Sigmoid colon (tissue), 3 donors: ENCODE measurements around the gene FHAD1.

Experiments
- POLR2A ChIP-seq, 2 donors: fragments of 450-650 bp; IDR thresholded peaks; one replicate each; pipeline ENCODE4 v1.6.1; 2016; ENCODE audit warnings: antibody characterized with exemption in 2 of 2, mild to moderate bottlenecking in 2 of 2, moderate library complexity in 2 of 2
- TF ChIP-seq, protein P1 (sequence below), 4 experiments: fragments of 450-650 bp in 3 of 4; fragments of 200-600 bp in 1 of 4; IDR thresholded peaks; one replicate each; pipeline ENCODE4 v1.5.1; 2016 to 2019; ENCODE audit warnings: antibody characterized with exemption in 4 of 4, mild to moderate bottlenecking in 3 of 4, moderate library complexity in 2 of 4

DNA sequence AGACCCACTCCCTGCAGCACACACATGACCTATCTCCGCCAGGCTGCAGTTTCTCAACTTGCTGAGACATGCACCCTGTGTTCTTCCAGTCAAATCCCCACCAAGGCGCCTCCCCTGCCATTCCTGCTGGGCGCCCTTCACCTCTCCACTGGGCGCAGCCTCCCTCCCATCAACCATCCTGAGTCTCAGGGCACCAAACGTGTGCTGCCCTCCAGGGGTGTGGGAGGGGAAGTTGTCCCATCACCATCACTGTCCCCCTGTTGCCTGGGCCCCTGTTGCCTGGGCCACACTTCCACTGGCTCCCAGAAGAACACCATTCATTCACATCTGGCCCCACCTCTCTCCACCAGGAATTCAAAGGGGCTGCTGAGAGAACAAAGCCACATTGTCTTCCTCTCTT is 117.7 kb downstream of the FHAD1 start:
- TF ChIP-seq, protein P1, sequence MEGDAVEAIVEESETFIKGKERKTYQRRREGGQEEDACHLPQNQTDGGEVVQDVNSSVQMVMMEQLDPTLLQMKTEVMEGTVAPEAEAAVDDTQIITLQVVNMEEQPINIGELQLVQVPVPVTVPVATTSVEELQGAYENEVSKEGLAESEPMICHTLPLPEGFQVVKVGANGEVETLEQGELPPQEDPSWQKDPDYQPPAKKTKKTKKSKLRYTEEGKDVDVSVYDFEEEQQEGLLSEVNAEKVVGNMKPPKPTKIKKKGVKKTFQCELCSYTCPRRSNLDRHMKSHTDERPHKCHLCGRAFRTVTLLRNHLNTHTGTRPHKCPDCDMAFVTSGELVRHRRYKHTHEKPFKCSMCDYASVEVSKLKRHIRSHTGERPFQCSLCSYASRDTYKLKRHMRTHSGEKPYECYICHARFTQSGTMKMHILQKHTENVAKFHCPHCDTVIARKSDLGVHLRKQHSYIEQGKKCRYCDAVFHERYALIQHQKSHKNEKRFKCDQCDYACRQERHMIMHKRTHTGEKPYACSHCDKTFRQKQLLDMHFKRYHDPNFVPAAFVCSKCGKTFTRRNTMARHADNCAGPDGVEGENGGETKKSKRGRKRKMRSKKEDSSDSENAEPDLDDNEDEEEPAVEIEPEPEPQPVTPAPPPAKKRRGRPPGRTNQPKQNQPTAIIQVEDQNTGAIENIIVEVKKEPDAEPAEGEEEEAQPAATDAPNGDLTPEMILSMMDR (IDR thresholded peaks at IDR 0.05), result no peak
- TF ChIP-seq POLR2A (IDR thresholded peaks at IDR 0.05), result no peak
